Measurements from ENCODE around the gene ITGA4.

The ITGA4 gene

DNA sequence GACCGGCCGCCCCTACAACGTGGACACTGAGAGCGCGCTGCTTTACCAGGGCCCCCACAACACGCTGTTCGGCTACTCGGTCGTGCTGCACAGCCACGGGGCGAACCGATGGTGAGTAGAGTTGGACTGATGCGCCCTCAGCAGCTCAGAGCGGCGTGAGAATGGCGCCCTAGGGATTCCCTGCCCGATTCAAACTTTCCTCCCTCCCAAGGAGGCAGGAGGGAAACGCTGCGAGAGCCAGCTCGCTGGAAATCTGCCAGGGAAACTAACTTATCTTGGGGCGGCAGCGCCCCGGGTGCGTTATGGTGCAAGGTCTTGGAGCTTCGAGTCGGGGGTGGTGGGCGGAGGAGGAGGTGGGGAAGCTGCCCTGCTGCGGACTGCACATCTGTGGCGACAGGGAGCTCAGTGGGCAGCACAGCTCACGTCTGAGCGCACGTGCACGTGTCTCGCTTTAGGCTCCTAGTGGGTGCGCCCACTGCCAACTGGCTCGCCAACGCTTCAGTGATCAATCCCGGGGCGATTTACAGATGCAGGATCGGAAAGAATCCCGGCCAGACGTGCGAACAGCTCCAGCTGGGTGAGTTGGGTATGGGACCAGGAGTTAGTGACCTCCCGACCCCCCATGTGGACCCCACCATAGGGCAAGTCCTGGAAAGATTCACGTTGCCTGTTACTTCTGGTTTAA is 697 bp downstream of the ITGA4 start:
- DNase-seq (ENCODE audit: low read depth in 2 of 3, low spot score in 2 of 3): peak; percentile 27 to 48 (median 42)

DNA sequence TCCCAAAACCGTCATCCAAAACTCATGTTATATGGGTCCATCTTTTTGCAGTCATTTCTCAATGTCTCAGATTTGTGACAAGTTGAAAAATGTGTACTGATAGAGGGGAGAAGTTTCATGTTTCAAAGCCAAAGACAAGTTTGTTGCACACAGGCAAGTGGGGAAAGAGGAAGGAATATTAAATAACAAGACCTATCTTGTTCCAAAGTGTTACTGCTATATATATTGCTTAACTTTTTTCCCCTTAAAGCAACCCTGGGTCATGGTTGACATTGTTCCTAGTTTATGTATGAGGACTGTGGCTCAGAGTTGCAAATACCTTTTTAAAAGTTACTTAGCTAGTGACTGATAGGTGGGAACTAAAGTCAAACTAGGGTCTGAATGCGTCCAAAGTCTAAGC is 1.7 kb downstream of the ITGA4 start:
- DNase-seq (ENCODE audit: low read depth in 2 of 3, low spot score in 2 of 3): no peak

DNA sequence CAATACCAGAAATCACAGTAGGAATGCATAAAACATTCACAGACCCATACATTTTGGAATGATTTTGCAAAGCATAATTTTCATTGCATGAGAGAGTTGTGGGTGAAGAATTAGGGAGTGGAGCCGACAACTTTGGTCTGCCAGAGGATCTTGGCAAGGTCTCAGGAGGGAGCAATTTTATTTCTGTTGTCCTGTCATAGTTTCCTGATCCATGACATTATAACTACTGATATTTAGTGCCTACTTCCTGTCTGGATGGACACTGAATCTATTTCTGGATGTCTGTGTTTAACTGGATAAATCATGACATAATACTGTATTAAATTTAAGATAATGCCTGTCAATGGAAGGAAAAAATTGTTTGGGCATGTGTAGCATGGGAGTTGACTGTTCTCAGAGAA is 2.4 kb downstream of the ITGA4 start:
- no peak for DNase-seq (ENCODE audit: low read depth in 2 of 3, low spot score in 2 of 3)

DNA sequence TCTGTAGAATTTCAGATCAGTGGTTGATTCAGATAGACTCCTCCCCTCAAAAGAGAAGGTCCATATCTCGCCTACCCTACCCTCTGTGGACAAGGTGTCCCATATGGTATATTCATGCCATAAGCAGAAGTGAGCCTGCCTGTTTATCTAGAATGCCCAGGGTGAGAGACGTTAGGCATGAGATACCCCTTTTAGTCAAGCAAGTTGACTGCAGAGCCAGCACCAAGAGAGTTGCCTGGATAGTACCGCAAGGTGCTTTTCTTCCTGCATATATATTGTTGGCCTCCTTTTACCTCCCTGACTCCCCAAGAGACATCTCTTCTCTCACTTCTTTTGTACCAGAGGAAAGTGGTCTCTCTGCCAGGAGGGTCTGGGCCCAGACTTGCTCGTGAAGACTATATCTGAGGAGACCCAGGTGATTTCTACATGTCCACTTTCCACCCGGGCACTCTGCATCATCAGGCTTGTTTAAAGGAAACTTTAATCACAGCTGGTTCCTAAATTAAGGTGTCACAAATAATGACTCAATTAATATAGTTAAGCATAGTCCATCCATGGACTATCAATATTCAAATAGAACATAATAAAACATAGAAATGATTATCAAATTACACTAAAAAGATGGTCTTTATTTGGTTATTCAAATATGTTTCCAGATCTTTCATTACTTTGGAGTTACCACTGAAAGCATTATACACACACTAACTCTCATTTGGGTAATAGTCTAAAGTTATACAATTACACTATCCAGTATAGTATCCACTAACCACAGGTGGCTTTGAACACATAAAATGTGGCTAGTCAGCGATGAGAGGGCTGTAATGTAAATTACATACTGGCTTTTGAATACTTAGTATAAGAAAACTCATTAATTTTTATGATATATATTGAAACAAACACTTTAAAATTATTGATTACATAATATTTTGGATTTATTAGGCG is 4.1 kb downstream of the ITGA4 start:
- DNase-seq (ENCODE audit: low read depth in 2 of 3, low spot score in 2 of 3): no peak

DNA sequence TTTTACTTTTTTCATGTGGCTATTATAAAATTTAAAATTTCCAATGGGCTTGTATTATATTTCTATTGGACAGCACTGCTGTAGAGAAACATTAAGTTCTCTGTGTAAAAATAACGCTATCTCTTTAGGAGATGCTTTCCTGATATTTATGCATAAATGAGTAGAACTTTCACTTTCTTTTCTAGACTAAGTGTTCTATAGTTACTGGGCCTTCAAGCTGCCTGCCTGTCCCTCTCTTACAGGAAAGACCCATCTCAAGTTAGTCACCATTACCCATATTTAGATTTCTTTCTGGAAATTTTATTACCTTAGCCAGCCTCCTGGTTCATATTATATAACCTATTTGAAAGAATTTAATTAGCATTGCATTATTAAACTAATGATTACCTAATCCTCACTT is 4.8 kb downstream of the ITGA4 start:
- DNase-seq (ENCODE audit: low read depth in 2 of 3, low spot score in 2 of 3): no peak

DNA sequence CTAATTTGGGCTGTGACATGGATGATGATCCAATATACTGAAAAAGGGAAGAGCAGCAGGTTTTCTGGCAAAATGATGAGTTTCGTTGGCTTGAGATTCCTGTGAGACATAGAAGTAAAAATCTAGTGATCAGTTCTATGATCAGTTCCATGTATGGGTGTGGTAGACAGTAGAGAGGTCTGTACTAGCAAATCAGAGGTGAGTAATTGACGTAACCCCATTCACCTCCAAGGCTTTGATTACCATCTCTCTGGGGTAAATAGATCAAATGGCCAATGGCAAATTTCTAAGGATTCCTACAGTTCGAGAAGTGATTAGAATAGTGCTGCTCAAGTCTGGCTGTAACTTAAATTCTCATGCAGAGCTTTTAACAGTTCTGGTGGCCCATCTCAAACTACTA is 6.4 kb downstream of the ITGA4 start:
- DNase-seq (ENCODE audit: low read depth in 2 of 3, low spot score in 2 of 3): no peak

DNA sequence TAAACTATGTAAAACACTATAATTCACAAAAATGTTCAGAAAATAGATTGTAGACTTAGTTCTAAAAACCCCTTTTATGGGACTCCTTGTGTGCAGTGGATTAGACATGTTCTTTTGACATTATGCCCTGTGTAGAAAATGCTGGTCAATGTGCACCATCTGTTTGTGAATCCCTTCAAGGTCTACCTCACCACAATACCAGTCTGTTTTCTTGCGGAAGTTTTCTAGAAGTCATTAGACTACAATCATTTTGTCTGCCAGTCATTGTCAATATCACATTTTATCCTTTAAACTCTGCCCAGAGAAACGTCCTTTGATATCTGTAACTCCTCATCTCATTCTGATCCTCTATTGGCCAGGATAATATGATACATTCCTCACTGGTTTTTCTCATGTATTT is 7.8 kb downstream of the ITGA4 start:
- DNase-seq (ENCODE audit: low read depth in 2 of 3, low spot score in 2 of 3): no peak

DNA sequence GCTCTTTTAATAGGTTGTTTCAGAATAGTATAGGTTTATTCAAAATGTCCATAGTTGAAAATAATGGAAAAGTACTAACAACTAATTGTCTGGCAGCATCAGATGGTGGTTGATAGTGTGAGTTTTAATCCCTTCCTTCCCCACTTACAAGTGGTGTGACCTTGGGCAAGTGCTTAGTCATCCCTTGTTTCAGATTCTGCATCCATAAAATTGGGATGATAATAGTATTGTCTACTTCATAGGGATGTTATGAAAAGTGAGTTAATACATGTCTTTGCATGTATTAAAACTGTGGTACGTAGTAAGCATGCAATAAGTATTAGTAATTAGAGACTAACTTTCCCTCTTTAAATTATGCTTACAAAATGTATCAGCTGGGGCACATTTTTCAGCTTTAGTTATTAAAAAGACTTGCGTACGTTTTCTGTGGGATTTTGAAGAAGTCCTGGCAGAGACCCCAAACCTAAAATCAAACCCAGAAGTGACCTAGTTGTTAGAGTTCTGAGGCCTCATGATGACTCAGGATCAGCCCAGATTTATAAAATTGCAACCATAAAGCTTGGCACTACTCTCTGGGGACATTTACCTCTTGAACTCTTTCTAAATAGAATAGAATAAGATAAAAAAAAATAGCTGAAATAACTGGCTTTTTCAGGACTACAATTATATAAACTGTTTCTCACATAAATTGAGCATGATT is 8.6 kb downstream of the ITGA4 start:
- DNase-seq (ENCODE audit: low read depth in 2 of 3, low spot score in 2 of 3): no peak

DNA sequence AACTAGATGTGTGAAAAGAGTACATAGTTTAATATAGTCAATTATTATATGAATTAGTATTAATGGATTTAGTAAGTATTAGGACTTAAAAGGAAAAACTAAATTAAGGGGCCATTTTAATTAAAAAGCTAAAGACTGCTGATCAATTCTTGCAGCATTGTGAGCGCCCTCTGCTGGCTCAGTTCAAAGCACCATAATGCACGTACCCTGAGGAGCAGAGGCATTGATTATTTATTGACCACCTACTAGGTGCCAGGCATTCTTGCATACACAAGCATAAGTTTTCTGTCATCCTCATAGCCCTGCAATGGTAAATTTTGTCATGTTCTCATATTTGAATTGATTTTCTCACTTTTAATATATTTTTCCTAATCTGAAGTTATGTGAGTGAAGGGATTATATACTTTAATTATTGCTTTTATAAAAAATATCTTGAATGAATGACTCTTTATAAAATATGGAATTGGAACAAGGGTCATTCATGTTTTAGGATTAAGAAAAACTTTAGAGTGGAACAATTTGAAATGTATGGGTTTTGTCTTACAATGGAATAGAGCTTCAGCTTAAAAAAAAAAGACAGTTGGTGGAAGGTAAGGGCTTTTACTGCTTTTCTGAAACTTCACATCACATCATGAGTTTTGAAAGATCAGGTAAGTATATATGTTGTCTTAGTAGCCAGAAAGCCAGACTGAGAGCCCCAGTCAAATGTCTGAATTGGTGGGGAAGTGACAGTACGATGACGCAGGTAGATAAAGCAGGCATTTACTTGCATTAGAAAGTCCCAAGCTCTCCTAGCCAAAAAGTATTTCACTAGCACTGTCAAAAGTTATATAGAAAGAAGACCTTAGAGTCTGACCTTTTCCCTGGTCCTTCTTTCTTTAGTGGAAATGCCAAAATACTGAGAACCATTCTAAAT is 9.7 kb downstream of the ITGA4 start:
- DNase-seq (ENCODE audit: low read depth in 2 of 3, low spot score in 2 of 3): peak; percentile 36 to 50 (median 47)

DNA sequence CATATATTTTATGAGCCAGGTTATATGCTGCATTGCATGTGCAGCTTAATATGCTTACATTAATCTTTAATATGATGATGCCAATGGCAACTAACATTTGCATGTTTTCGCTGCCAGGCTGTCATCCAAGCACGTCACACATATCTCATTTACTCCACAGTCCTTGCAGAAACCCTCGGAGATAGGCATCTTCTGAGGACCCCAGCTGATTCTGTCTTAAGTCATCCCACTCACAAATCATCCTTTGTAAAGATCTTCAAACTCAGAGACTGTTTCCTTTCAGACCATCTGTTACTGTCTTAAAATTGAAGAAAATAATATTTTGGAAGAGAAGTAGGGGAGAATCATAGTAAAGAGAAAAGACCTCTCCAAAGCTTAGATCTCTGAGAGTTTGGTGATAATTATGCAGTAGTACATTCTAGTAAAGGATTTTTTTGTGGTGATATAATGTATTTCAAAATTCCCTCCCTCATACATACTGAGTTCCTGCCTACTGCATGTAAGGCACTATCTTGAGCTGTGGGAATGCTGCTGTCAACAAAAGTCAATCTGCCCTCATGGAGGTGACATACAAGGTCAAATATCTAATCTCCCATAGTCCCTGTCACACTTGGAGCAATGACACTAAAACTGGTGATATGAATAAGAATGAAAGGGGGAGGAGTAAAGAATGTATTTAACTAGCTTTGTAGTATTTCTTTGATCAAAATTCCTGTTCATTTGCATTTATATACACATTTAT is 11.0 kb downstream of the ITGA4 start:
- DNase-seq (ENCODE audit: low read depth in 2 of 3, low spot score in 2 of 3): no peak

DNA sequence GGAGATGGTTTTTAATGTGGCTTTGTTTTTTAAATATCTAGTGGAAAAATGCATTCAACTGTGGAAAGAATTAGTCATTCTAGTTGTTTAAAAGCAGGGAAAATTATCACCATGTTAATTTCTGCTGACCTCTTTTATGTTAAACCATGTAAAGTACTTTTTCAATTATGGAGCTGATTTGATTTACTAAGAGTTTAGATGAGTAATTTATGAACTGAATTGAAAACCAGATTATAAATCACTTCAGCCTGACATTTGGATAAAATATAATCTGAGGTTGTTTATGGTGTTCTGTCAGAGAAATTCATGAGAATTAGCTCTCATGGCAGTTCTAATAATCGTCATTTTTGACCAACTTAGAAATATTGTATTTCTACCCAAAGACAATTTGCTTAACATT is 11.6 kb downstream of the ITGA4 start:
- no peak for DNase-seq (ENCODE audit: low read depth in 2 of 3, low spot score in 2 of 3)

DNA sequence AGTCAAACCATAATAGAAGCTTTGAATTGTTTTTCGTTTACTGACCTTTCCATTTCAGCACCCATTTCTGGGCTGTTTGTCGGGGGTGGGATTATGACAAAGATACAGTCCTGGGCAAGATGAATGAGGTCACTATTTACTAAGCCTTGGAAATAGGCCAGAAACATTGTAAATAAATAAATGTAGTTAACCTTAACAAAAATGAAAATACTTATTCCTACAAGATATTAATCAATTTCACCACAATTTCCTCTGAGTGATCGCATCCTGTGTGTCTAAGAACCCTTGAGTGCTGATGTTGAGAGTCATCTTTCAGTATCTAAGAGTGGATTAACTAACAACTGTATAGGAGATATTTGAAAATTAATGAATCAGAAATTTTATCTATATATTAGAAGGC is 14.0 kb downstream of the ITGA4 start:
- no peak for DNase-seq (ENCODE audit: low read depth in 2 of 3, low spot score in 2 of 3)

DNA sequence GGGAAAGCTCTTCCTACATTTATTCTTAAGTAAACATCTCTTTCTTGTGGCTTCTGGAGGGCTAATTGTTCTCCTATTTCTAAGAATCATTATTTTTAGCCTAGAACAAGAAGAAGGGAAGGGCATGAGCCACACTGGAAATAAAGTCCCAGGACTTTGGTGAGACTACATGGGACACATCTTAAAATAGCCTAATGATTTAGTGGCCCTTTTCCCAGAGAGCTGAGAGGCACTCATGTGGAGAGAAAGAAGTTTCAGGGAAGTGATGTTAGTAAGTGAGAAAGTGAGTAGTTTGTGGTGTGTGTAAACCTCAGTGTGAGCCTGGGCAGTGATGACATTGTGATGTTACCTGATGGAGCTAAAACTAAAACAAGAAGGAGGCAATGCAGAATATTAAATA is 14.6 kb downstream of the ITGA4 start:
- no peak for DNase-seq (ENCODE audit: low read depth in 2 of 3, low spot score in 2 of 3)

DNA sequence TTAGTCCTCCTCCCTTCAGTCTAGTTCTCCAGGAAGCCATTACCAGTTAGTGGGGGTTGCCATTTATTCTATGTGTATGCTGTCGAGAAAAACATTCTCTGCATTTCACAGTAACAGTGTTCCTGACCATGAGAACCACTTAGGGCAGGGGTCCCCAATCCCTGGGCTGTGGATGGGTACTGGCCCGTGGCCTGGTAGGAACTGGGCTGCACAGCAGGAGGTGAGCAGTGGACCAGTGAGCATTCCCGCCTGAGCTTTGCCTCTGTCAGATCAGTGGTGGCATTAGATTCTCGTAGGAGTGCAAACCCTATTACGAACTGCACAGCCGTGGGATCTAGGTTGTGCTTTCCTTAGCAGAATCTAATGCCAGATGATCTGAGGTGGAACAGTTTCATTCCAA is 15.8 kb downstream of the ITGA4 start:
- DNase-seq (ENCODE audit: low read depth in 2 of 3, low spot score in 2 of 3): no peak

DNA sequence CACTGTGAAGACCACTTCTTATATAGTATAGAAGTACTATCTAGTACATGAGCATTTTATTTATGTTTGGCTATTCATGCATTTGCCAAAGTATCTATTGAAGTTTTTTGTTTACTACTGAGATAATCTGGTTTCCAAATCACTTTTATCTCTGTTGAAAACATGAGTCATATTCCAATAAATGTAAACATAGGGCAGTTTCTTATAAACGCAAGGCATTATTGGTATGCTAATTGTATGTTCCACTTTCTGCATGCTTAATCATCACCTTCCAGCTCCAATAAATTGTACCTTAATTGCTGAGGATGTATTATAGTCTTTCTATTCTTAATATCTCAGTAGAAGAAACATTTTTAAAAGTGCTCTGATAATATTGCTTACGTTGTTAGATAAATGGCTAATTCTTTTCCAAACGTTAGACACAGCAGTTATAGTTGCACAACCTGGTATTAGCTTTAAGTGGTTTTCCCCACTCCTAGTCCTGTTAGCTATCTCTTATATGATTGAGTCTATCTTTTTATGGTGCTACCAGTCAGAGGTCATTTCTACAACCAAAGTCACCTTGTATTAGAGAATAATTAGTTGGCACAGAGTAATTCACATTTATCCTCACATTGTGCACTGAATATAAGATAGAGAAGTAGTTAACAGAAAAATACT is 17.2 kb downstream of the ITGA4 start:
- no peak for DNase-seq (ENCODE audit: low read depth in 2 of 3, low spot score in 2 of 3)

DNA sequence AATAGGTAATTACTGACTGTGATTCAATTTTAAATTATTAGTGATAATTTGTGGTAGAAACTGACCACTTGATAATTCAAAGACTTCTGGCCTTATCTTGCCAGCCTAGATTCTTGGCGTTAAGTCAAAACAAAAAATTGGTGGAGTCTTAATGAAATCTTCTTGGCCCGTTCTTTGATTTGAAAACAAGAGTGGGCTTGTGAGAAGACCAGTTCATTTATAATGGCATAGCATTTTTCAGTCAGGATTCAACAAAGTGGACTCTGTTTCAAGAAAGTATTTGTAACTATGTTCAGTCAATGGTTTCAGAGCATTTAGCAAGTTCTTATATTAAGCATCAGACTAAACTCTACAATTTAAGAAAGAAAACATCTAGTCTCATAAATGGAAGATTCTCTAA is 26.0 kb downstream of the ITGA4 start:
- DNase-seq (ENCODE audit: low read depth in 2 of 3, low spot score in 2 of 3): no peak

DNA sequence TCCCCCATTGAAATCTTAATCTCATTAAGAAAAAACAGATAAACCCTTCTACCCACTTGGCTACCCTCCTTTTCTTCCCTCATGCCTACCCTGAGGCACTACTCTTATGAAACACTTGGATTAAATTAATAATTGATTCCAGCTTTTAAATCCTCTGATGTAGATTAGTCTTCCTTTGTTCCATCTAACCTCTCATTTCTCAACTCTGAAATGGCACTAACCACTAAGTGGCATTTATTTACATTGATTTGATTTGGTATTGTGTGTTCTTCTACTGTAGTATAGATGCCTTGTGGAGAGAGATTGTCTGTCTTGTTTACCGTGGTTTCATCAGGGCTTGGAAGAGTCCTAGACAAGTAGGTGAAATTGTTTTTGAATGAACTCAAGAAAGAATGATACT is 26.7 kb downstream of the ITGA4 start:
- no peak for DNase-seq (ENCODE audit: low read depth in 2 of 3, low spot score in 2 of 3)

DNA sequence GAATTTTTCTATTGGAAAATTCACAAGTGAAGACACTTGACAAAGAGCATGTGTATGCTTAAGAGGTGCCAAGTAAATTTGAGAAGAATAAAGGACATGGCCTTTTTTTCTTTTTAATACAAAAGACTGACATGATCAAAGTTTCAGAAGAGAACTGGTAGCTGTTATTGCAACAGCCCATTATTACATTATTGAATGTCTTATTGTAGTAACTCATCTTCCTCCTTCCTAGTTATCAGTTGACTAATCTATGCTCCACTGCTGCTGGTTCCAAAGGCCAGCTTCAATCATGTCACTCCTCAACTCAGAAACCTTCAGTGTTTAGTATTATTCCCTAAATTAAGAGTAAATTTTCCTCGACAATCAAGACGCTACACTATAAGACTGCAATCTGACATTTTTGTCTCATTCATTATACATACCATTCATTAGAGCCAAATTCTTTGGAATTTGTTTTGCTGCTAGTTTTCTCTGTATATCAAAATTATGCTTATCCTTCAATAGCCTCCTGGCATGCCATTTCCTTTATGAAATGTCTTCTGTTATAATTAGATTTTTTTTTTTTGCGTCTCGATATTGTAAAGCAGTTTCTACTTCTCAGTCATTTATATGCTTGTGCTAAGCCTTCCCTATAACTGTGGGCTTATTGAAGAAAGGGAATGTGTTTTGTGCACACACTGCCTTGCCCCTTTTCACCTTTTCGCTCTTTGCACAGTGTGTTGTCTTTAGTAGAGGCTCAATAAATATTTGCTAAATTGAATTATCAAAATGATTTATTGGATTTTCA is 27.9 kb downstream of the ITGA4 start:
- no peak for DNase-seq (ENCODE audit: low read depth in 2 of 3, low spot score in 2 of 3)

DNA sequence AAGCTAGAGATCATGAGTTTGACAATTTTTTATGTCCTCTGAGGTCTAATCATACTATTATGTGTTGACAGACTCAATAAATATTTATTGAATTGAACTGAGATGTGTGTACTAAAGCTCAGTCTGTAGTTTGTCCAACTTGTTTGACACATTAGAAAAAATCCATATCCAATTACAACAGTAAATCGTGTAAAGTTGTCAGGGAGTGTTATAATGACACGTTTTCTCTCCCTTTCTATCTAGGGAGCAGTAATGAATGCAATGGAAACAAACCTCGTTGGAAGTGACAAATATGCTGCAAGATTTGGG is 28.4 kb downstream of the ITGA4 start:
- no peak for DNase-seq (ENCODE audit: low read depth in 2 of 3, low spot score in 2 of 3)
